GM18907 (cell line): ENCODE data around the gene CD58.
"Not testable (repeated sequence)": the region's sequence is repeated elsewhere in the genome, so short reads cannot be mapped to it uniquely, and the experiment has no call there.

Experiments
- ATAC-seq: cut with Tn5 transposase; IDR thresholded peaks from one replicate; pipeline ENCODE4 v1.9.1; 2021; ENCODE audit warnings: mild to moderate bottlenecking, moderate library complexity; ENCODE audit not compliant: unreplicated experiment

Gene CD58

GRCh38 chr1:116572099-116572498 lies 1.3 kb upstream of the CD58 start:
- no peak for ATAC-seq

- no peak for ATAC-seq
Observed at GRCh38 chr1:116571215-116571919, 541 bp upstream of the CD58 start.

- peak; percentile 24 for ATAC-seq
Observed at GRCh38 chr1:116569776-116570357, 959 bp downstream of the CD58 start.

GRCh38 chr1:116569381-116569670 lies 1.5 kb downstream of the CD58 start:
- no peak for ATAC-seq

- ATAC-seq, result no peak
Observed at GRCh38 chr1:116568662-116569380, 2.0 kb downstream of the CD58 start.

- peak; percentile 22 for ATAC-seq
Observed at GRCh38 chr1:116567790-116568661, 2.8 kb downstream of the CD58 start.

- ATAC-seq, result no peak
Observed at GRCh38 chr1:116565222-116565621, 5.6 kb downstream of the CD58 start.

- ATAC-seq, result no peak
Observed at GRCh38 chr1:116564426-116564825, 6.4 kb downstream of the CD58 start.

- not testable (repeated sequence) for ATAC-seq
Observed at GRCh38 chr1:116562465-116562864, 8.4 kb downstream of the CD58 start.

- no peak for ATAC-seq
Observed at GRCh38 chr1:116561563-116561962, 9.3 kb downstream of the CD58 start.

- peak; percentile 22 for ATAC-seq
Observed at GRCh38 chr1:116560704-116561490, 9.9 kb downstream of the CD58 start.

- ATAC-seq, result peak; percentile 47
Observed at GRCh38 chr1:116559304-116559761, 11.5 kb downstream of the CD58 start.

- ATAC-seq, result no peak
Observed at GRCh38 chr1:116558571-116558970, 12.3 kb downstream of the CD58 start.

GRCh38 chr1:116558140-116558549 lies 12.7 kb downstream of the CD58 start:
- peak; percentile 27 for ATAC-seq

GRCh38 chr1:116557323-116557878 lies 13.4 kb downstream of the CD58 start:
- no peak for ATAC-seq

- ATAC-seq, result peak; percentile 63
Observed at GRCh38 chr1:116556289-116557006, 14.4 kb downstream of the CD58 start.

- ATAC-seq, result no peak
Observed at GRCh38 chr1:116554924-116555323, 15.9 kb downstream of the CD58 start.

- no peak for ATAC-seq
Observed at GRCh38 chr1:116553386-116554115, 17.3 kb downstream of the CD58 start.
